IMR-90 (cell line): Measurements from ENCODE around the gene NEDD4L.

Source experiments
- CEBPB ChIP-seq: IDR thresholded peaks from 2 replicates; pipeline ENCODE4 v1.6.1; 2012; ENCODE audit warnings: low read depth, low read length, improper control_type of control experiment
- CTCF ChIP-seq: conservative IDR thresholded peaks from 2 replicates; pipeline ENCODE4 v1.5.1; 2012; ENCODE audit warnings: mild to moderate bottlenecking, low read depth, low read length, improper control_type of control experiment
- FOS ChIP-seq: fragments of 150-350 bp; IDR thresholded peaks from 2 replicates; pipeline ENCODE4 v1.6.1; 2016; ENCODE audit warnings: low read depth, low read length
- MAFK ChIP-seq: IDR thresholded peaks from 2 replicates; pipeline ENCODE4 v1.6.1; 2012; ENCODE audit warnings: low read depth, low read length, improper control_type of control experiment
- MAZ ChIP-seq: IDR thresholded peaks from 2 replicates; pipeline ENCODE4 v1.6.1; 2012; ENCODE audit warnings: low read depth, mild to moderate bottlenecking, low read length, improper control_type of control experiment, moderate library complexity, borderline replicate concordance
- MXI1 ChIP-seq: IDR thresholded peaks from 2 replicates; pipeline ENCODE4 v1.6.1; 2012; ENCODE audit warnings: low read depth, mild to moderate bottlenecking, low read length, moderate library complexity, borderline replicate concordance
- NFE2L2 ChIP-seq: fragments of 150-350 bp; IDR thresholded peaks from 2 replicates; pipeline ENCODE4 v1.6.1; 2016; ENCODE audit warnings: low read depth, mild to moderate bottlenecking, low read length
- POLR2A ChIP-seq: IDR thresholded peaks from 2 replicates; pipeline ENCODE4 v1.6.1; 2012; ENCODE audit warnings: mild to moderate bottlenecking, low read depth, low read length
- RCOR1 ChIP-seq: IDR thresholded peaks from 2 replicates; pipeline ENCODE4 v1.6.1; 2012; ENCODE audit warnings: mild to moderate bottlenecking, low read length, improper control_type of control experiment; ENCODE audit not compliant: insufficient replicate concordance
- RFX5 ChIP-seq: IDR thresholded peaks from 2 replicates; pipeline ENCODE4 v1.8.0; 2012; ENCODE audit warnings: low read depth, mild to moderate bottlenecking, low read length, moderate library complexity
- USF2 ChIP-seq: fragments of 150-350 bp; IDR thresholded peaks from 2 replicates; pipeline ENCODE4 v1.6.1; 2017; ENCODE audit warnings: mild to moderate bottlenecking, antibody characterized with exemption, low read length, low read depth
- TF ChIP-seq, protein P1 (sequence below): fragments of 150-350 bp; IDR thresholded peaks from 2 replicates; pipeline ENCODE4 v1.6.1; 2016; ENCODE audit warnings: low read depth, mild to moderate bottlenecking, low read length, moderate library complexity, borderline replicate concordance

GRCh38 chr18:58412844-58413666, 369.0 kb downstream of the NEDD4L start:
- TF ChIP-seq POLR2A = no peak
- no peak for TF ChIP-seq CTCF
- no peak for TF ChIP-seq MAZ
- no peak for TF ChIP-seq CEBPB
- no peak for TF ChIP-seq FOS
- TF ChIP-seq RCOR1 = no peak
- no peak for TF ChIP-seq MXI1
- TF ChIP-seq USF2 = no peak
- TF ChIP-seq NFE2L2 = no peak
- TF ChIP-seq, protein P1, sequence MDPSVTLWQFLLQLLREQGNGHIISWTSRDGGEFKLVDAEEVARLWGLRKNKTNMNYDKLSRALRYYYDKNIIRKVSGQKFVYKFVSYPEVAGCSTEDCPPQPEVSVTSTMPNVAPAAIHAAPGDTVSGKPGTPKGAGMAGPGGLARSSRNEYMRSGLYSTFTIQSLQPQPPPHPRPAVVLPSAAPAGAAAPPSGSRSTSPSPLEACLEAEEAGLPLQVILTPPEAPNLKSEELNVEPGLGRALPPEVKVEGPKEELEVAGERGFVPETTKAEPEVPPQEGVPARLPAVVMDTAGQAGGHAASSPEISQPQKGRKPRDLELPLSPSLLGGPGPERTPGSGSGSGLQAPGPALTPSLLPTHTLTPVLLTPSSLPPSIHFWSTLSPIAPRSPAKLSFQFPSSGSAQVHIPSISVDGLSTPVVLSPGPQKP = no peak
- TF ChIP-seq RFX5 = no peak
- TF ChIP-seq MAFK = no peak
